Measurements from ENCODE around the gene USP15. TPM values are rescaled to one million over a fixed set of nuclear protein-coding genes. Genes with fewer than 3 reads are reported as not detected.
"Not testable (repeated sequence)": the region's sequence is repeated elsewhere in the genome, so short reads cannot be mapped to it uniquely, and the experiment has no call there.

The USP15 gene
- polyA plus RNA-seq, 4 donors = 46.8 to 51.5 (median 50.0) TPM

GRCh38 chr12:62363506-62363905 is 103.3 kb downstream of the USP15 start:
- DNase-seq (ENCODE audit: low read depth in 4 of 4, low spot score in 3 of 4) = no peak

DNA sequence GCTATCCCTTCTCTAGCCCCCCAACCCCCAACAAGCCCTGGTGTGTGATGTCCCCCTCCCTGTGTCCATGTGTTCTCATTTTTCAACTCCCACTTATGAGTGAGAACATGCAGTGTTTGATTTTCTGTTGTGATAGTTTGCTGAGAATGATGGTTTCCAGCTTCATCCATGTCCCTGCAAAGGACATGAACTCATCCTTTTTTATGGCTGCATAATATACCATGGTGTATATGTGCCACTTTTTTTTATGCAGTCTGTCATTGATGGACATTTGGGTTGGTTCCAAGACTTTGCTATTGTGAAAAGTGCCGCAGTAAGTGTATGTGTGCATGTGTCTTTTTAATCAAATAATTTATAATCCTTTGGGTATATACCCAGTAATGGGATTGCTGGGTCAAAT is 104.5 kb downstream of the USP15 start:
- not testable (repeated sequence) for DNase-seq (ENCODE audit: low read depth in 4 of 4, low spot score in 3 of 4)

DNA sequence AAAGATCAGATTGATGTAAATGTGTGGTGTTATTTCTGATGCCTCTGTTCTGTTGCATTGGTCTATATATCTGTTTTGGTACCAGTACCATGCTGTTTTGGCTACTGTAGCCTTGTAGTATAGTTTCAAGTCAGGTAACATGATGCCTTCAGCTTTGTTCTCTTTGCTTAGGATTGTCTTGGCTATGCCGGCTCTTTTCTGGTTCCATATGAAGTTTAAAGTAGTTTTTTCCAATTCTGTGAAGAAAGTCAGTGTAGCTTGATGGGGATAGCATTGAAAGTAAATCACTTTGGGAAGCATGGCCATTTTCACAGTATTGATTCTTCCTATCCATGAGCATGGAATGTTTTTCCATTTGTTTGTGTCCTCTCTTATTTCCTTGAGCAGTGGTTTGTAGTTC is 105.6 kb downstream of the USP15 start:
- DNase-seq (ENCODE audit: low read depth in 4 of 4, low spot score in 3 of 4) = not testable (repeated sequence)

- DNase-seq (ENCODE audit: low read depth in 4 of 4, low spot score in 3 of 4) = not testable (repeated sequence)
Measured at GRCh38 chr12:62368430-62369223, 108.4 kb downstream of the USP15 start.

DNA sequence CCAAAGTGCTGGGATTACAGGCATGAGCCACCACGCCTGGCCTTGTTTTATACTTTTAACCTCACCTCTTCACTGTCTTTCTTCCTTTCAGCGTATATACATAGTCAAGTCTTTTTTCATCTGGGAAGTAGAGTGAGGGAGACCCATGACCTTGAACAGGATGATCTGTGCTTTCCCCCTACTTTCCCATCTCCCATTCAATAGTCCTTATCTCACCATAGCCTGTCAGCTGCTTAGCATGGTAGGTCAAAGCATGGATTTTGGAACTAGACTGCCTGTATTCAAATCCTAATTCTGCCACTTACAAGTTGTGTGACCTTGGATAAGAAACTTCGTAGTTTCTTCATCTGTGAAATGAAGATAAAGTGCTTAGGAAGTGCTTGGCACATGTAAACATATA is 110.0 kb downstream of the USP15 start:
- no peak for DNase-seq (ENCODE audit: low read depth in 4 of 4, low spot score in 3 of 4)

- DNase-seq (ENCODE audit: low read depth in 4 of 4, low spot score in 3 of 4) = no peak
Measured at GRCh38 chr12:62371661-62372060, 111.5 kb downstream of the USP15 start.

DNA sequence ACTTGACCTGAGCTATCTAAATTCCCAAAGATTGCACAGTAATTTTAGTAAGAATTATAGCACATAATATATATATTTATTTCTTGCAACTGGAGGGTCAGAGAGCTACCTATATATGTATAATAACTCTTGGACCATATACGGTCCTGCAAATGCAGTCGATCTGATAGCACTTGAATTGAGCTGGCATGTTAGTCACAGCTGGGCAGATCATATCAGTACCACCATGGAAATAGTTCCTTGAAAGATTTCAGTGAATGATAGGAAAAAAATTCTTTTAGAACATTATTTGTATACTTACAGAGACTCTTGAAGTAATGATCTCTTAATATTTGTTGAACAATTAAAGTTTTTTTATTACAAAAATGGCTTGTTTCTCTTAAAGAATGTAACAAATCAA is 111.9 kb downstream of the USP15 start:
- DNase-seq (ENCODE audit: low read depth in 4 of 4, low spot score in 3 of 4) = no peak

GRCh38 chr12:62372825-62373224 is 112.6 kb downstream of the USP15 start:
- no peak for DNase-seq (ENCODE audit: low read depth in 4 of 4, low spot score in 3 of 4)

DNA sequence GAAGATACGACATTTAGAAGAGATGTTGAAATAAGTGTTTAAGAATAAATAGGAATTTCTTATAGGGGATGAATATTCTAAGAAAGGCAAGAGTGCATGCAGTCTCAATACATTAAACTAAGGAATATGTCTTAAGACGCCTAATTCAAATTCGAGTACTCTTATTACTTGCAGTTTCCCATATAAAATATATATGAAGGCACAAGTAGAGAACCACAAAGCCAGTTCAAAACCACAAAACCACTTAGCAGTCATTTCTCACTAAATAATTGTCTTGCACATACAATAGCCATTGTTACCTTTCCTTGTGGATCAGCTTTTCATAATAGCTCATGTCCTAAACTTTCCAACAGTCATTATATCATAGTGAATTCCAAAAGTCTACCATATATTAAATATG is 115.4 kb downstream of the USP15 start:
- no peak for DNase-seq (ENCODE audit: low read depth in 4 of 4, low spot score in 3 of 4)

GRCh38 chr12:62379026-62379722 is 119.0 kb downstream of the USP15 start:
- no peak for DNase-seq (ENCODE audit: low read depth in 4 of 4, low spot score in 3 of 4)

- DNase-seq (ENCODE audit: low read depth in 4 of 4, low spot score in 3 of 4) = no peak
Measured at GRCh38 chr12:62379723-62380045, 119.5 kb downstream of the USP15 start.

GRCh38 chr12:62382526-62382925 is 122.3 kb downstream of the USP15 start:
- DNase-seq (ENCODE audit: low read depth in 4 of 4, low spot score in 3 of 4) = no peak

GRCh38 chr12:62396750-62397149 is 136.5 kb downstream of the USP15 start:
- DNase-seq (ENCODE audit: low read depth in 4 of 4, low spot score in 3 of 4) = no peak

GRCh38 chr12:62400135-62400534 is 139.9 kb downstream of the USP15 start:
- DNase-seq (ENCODE audit: low read depth in 4 of 4, low spot score in 3 of 4) = no peak

DNA sequence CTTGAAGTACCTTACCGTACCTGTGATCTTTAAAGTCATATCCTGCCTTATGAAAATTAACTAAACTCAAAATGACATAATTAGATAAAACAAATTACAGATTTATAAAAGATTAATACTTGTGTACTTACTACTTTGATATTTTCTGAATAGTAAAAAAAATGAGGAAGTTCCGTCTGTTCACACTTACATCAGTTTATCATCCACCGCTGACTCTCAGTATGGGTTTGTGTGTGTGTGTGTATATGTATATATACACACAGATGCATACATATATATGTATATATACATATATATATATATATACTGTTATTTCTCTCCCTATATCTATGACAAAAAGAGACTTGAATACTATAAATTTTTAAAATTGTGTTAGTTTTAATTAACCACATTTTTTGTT is 141.4 kb downstream of the USP15 start:
- no peak for DNase-seq (ENCODE audit: low read depth in 4 of 4, low spot score in 3 of 4)

GRCh38 chr12:62403031-62403430 is 142.8 kb downstream of the USP15 start:
- no peak for DNase-seq (ENCODE audit: low read depth in 4 of 4, low spot score in 3 of 4)

DNA sequence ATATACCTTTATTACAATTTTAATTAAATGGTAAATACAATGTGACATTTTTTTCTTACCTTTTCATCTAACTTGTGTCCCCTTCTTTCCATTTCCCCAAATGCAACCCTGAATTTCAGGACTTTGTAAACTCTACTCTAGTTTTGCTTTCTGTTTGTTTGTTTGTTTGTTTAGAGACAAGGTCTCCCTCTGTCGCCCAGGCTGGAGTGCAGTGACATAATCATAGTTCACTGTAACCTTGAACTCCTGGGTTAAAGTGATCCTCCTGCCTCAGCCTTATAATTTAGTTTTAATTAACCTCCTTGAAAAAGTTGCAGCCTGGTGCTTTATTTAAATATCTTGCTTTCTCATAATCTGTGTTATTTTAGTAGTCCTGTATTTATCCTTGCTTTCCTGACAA is 147.4 kb downstream of the USP15 start:
- DNase-seq (ENCODE audit: low read depth in 4 of 4, low spot score in 3 of 4) = no peak

DNA sequence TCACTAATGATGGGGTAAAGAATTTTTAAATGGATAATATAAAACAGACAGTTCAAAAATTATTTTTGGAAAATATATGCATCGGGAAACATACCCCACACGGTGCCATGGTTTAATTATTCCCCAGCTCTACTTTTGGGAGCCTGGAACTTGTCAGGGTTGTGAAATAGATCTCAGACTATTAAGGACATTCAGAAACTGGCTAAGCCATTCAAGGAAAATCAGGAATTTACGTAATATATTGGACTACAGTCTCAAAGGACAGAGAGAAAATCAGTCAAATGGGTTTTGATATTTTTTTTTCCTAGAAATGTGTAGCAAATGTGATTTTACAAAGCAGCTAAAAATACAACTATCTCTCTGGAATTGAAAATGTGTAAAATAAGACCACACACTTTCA is 148.9 kb downstream of the USP15 start:
- DNase-seq (ENCODE audit: low read depth in 4 of 4, low spot score in 3 of 4) = no peak

- no peak for DNase-seq (ENCODE audit: low read depth in 4 of 4, low spot score in 3 of 4)
Measured at GRCh38 chr12:62414180-62414579, 154.0 kb downstream of the USP15 start.

DNA sequence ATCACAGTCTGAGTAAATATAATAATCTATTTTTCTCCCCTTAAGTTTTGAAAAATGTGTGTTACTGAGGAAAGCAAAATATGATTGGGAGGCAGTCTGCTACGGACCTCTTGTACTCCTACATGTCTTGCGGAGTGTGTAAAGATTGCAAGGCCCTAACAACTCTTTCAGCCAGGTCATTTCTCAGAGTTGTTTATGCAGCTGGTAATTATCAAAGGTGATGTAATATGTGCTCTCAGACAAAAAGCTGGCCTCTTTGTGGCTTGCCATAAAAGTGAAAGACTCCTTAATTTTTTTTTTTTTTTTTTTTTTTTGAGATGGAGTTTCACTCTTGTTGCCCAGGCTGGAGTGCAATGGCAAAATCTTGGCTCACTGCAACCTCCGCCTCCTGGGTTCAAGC is 165.9 kb downstream of the USP15 start:
- DNase-seq (ENCODE audit: low read depth in 4 of 4, low spot score in 3 of 4) = no peak

DNA sequence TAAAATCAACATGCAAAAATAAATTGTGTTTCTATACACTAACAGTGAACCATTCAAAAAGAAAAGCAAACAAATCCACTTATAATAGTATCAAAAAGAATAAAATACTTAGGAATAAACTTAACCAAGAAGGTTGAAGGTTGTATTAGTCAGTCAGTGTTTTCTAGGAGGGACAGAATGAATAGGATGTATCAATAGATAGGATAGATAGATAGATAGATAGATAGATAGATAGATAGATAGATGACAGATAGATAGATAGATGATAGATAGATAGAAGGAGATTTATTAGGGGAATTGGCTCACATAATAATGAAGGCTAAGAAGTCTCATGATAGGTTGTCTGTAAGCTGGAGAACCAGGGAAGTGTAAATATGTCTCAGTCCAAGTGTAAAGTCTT is 169.3 kb downstream of the USP15 start:
- no peak for DNase-seq (ENCODE audit: low read depth in 4 of 4, low spot score in 3 of 4)
